Heart left ventricle (tissue), 16 donors: ENCODE measurements around the gene GARIN5B. TPM values are rescaled to one million over a fixed set of nuclear protein-coding genes. Genes with fewer than 3 reads are reported as not detected.
A peak's percentile ranks its signal among the peaks of the same experiment; 100 is the strongest.

ENCODE experiments used
- ATAC-seq, 4 donors: fragments of 200-7000 bp; cut with Tn5 transposase; one replicate each; pipeline ENCODE4 v1.9.1; 2020 to 2022; ENCODE audit warnings: moderate library complexity in 4 of 4, mild to moderate bottlenecking in 3 of 4, moderate number of reproducible peaks in 1 of 4
- DNase-seq, 5 donors: peaks; one replicate each; pipeline ENCODE4 v3.0.0-alpha.2; 2020
- H3K27ac ChIP-seq, 12 donors: fragments of 200-600 bp; sonication (generic) in 4 of 12; one replicate each; pipeline versions ENCODE4 v1.5.0 to v1.8.0; 2016 to 2022; ENCODE audit warnings: mild to moderate bottlenecking in 2 of 12
- H3K27me3 ChIP-seq, 9 donors: fragments of 200-600 bp; sonication (generic) in 2 of 9; one replicate each; pipeline versions ENCODE4 v1.5.1 to v1.8.0; 2016 to 2022; ENCODE audit warnings: mild to moderate bottlenecking in 3 of 9
- H3K36me3 ChIP-seq, 9 donors: fragments of 200-600 bp; sonication (generic) in 2 of 9; one replicate each; pipeline versions ENCODE4 v1.5.0 to v1.8.0; 2018 to 2022; ENCODE audit warnings: mild to moderate bottlenecking in 2 of 9
- H3K4me1 ChIP-seq, 12 donors: fragments of 200-600 bp; sonication (generic) in 4 of 12; one replicate each; pipeline versions ENCODE4 v1.5.0 to v1.8.0; 2016 to 2022; ENCODE audit warnings: mild to moderate bottlenecking in 3 of 12
- H3K4me3 ChIP-seq, 12 donors: fragments of 200-600 bp; sonication (generic) in 4 of 12; one replicate each; pipeline versions ENCODE4 v1.5.0 to v1.8.0; 2017 to 2022; ENCODE audit warnings: mild to moderate bottlenecking in 9 of 12, moderate library complexity in 4 of 12
- H3K9me3 ChIP-seq, 12 donors: fragments of 200-600 bp; sonication (generic) in 4 of 12; one replicate each; pipeline versions ENCODE4 v1.5.0 to v1.8.0; 2016 to 2022; ENCODE audit warnings: mild to moderate bottlenecking in 1 of 12
- CTCF ChIP-seq, 12 donors: fragments of 200-600 bp; sonication (generic) in 4 of 12; IDR thresholded peaks; one replicate each; pipeline versions ENCODE4 v1.5.0 to v1.8.0; 2018 to 2022; ENCODE audit warnings: antibody characterized with exemption in 12 of 12, mild to moderate bottlenecking in 5 of 12
- POLR2A ChIP-seq, 2 donors: fragments of 450-650 bp; IDR thresholded peaks; one replicate each; pipeline ENCODE4 v1.6.1; 2017; ENCODE audit warnings: antibody characterized with exemption in 2 of 2, mild to moderate bottlenecking in 2 of 2, moderate library complexity in 2 of 2
- WGBS, 4 donors: extraction: QIAGEN DNeasy Blood & Tissue Kit in 2 of 4; methylation state at CpG; one replicate each; pipeline versions ENCODE4 v1.1.5 to v1.1.7; 2013 to 2018; 5-methylcytosine and 5-hydroxymethylcytosine counted together
- intact Hi-C, 10 donors: fragments of 100-400 bp; cut with DNase I; formaldehyde crosslinking; loops; one replicate each; pipeline versions ENCODE4 v1.11.1 to v1.14.2; 2022
- polyA plus RNA-seq, 2 donors: library from polyadenylated mRNA; stranded (reverse); fragments of 200-250 nt; gene quantifications; one replicate each; pipeline ENCODE4 v1.2.3, GENCODE V29; 2013
- total RNA-seq, 9 donors: library from RNA; depleted of rRNA in 2 of 9; stranded (reverse); fragments of >200 nt in 2 of 9; fragmentation: NEBNext Ultra II Directional in 3 of 9; extraction: Animal tissue kit (Norgen Biotek cat#: 25700) in 3 of 9; gene quantifications; one replicate each; pipeline versions ENCODE4 v1.1.0 to v1.2.4, GENCODE V29; 2016 to 2023
- donor health status: ischemic (EF 13 %, LVEDD 7.1; RV severe dilation, severe dysfunction).
- donor health status: healthy with polysubstance abuse.
- donor health status: DM: no; HTN: yes; CAD: no.
- donor health status: DM: no; HTN: no; CAD: no.
- donor health status: ischemic (EF 25% LVEDD 6.9; RV normal size, moderate dysfunction).
- donor health status: ischemic (EF 25% LVEDD 5.7; RV mildly dilated, moderate dysfunction).
- donor health status: healthy.
- donor health status: DM: yes; HTN: yes; CAD: no.
- donor health status: ischemic (EF 35%, LVEDD 5.7; RV mildly dilated, moderate dysfunction).
- donor health status: nonischemic (EF 11% LVEDD 7.7; RV severe dilation, severe dysfunction).
- donor health status: DM: yes; HTN: yes; CAD: no.
- donor health status: PGD.
- donor health status: ischemic (EF 29% LVEDD 5.4; RV normal size, mild dysfunction).
- donor health status: nonischemic (EF 23%, LVEDD 6.1; RV moderate dilation, normal function).

The GARIN5B gene
- total and polyA plus RNA-seq, 11 donors: not detected

- no peak for DNase-seq
- Histone ChIP-seq H3K27me3 (peaks cover 0 to 9% (median 0%) of the 10 kb centered on the region in 9 donors), H3K27ac (no peak overlapping the region), H3K4me3 (no peak overlapping the region), H3K36me3 (peaks cover 0 to 6% (median 0%) of the 10 kb centered on the region in 9 donors), H3K4me1 (no peaks in the 10 kb centered on the region), H3K9me3 (peaks cover 0 to 3% (median 0%) of the 10 kb centered on the region in 12 donors)
- ATAC-seq: no peak
- WGBS, 4 donors: 74 to 82% (median 79%) methylated on average over 8 of the region's 8 CpGs
- intact Hi-C loops: no loop called here
- TF ChIP-seq CTCF (IDR thresholded peaks at IDR 0.05) (no peak), POLR2A (IDR thresholded peaks at IDR 0.05) (no peak)
Observed at GRCh38 chr19:55316646-55317045, 46.4 kb downstream of the GARIN5B start.

- H3K9me3 ChIP-seq: peaks cover 0 to 3% (median 0%) of the 10 kb centered on the region in 12 donors
- H3K27me3 ChIP-seq: peaks cover 0 to 9% (median 0%) of the 10 kb centered on the region in 9 donors
- H3K27ac ChIP-seq: no peak overlapping the region
- intact Hi-C loops: no loop called here
- peaks cover 0 to 6% (median 0%) of the 10 kb centered on the region in 9 donors for H3K36me3 ChIP-seq
- H3K4me1 ChIP-seq: no peaks in the 10 kb centered on the region
- 73 to 79% (median 78%) methylated on average over 13 of the region's 13 CpGs for WGBS, 4 donors
- no peak for ATAC-seq
- H3K4me3 ChIP-seq: no peak overlapping the region
- TF ChIP-seq CTCF (IDR thresholded peaks at IDR 0.05) (no peak), POLR2A (IDR thresholded peaks at IDR 0.05) (no peak)
- no peak for DNase-seq
Observed at GRCh38 chr19:55315956-55316525, 47.0 kb downstream of the GARIN5B start.

GRCh38 chr19:55314396-55314795 lies 48.7 kb downstream of the GARIN5B start:
- intact Hi-C loops: no loop called here
- no peak for DNase-seq
- WGBS, 4 donors: 84 to 89% (median 85%) methylated on average over 8 of the region's 8 CpGs
- H3K36me3 ChIP-seq: peaks cover 0 to 6% (median 0%) of the 10 kb centered on the region in 9 donors
- no peaks in the 10 kb centered on the region for H3K4me1 ChIP-seq
- peaks cover 0 to 3% (median 0%) of the 10 kb centered on the region in 12 donors for H3K9me3 ChIP-seq
- TF ChIP-seq POLR2A (IDR thresholded peaks at IDR 0.05) (no peak), CTCF (IDR thresholded peaks at IDR 0.05) (no peak)
- H3K27ac ChIP-seq: no peak overlapping the region
- peaks cover 0 to under 1% (median 0%) of the 10 kb centered on the region in 9 donors for H3K27me3 ChIP-seq
- no peak overlapping the region for H3K4me3 ChIP-seq
- no peak for ATAC-seq

GRCh38 chr19:55312621-55313512 lies 50.2 kb downstream of the GARIN5B start:
- no peaks in the 10 kb centered on the region for H3K4me1 ChIP-seq
- ATAC-seq (peak in 1 of 4 donors; percentile 39), DNase-seq (no peak)
- TF ChIP-seq POLR2A (IDR thresholded peaks at IDR 0.05): no peak
- no peak for TF ChIP-seq CTCF (IDR thresholded peaks at IDR 0.05)
- WGBS, 4 donors: 84 to 90% (median 87%) methylated on average over 33 to 47 of the region's 47 CpGs
- H3K4me3 ChIP-seq: no peak overlapping the region
- H3K27me3 ChIP-seq: no peaks in the 10 kb centered on the region
- H3K27ac ChIP-seq: no peak overlapping the region
- intact Hi-C loops: no loop called here
- peaks cover 0 to 6% (median 2%) of the 10 kb centered on the region in 9 donors for H3K36me3 ChIP-seq
- H3K9me3 ChIP-seq: peaks cover 0 to 3% (median 0%) of the 10 kb centered on the region in 12 donors
